Dendritic cell treated with granulocyte-macrophage colony-stimulating factor and Interleukin-4, amounts not matched to agents 40 ng/mL and 50 ng/mL, for 4 days (primary cell): ENCODE measurements around the gene FGG.

Experiments used
- H3K27ac Mint-ChIP-seq: one replicate; pipeline ENCODE4 v1.8.0; 2022; ENCODE audit warnings: mild to moderate bottlenecking, mixed read lengths
- H3K27me3 Mint-ChIP-seq: one replicate; pipeline ENCODE4 v1.8.0; 2022; ENCODE audit warnings: mild to moderate bottlenecking, mixed read lengths
- H3K36me3 Mint-ChIP-seq: one replicate; pipeline ENCODE4 v1.8.0; 2022; ENCODE audit warnings: low read depth, mixed read lengths
- H3K4me1 Mint-ChIP-seq: one replicate; pipeline ENCODE4 v1.8.0; 2022; ENCODE audit warnings: low read depth, mixed read lengths
- H3K4me3 Mint-ChIP-seq: one replicate; pipeline ENCODE4 v1.8.0; 2022; ENCODE audit warnings: mild to moderate bottlenecking, moderate library complexity, mixed read lengths
- H3K9me3 Mint-ChIP-seq: one replicate; pipeline ENCODE4 v1.8.0; 2022; ENCODE audit warnings: mixed read lengths
- intact Hi-C: fragments of 100-400 bp; cut with micrococcal nuclease; formaldehyde crosslinking; loops from one replicate; pipeline ENCODE4 v1.15.0; 2022

The FGG gene

DNA sequence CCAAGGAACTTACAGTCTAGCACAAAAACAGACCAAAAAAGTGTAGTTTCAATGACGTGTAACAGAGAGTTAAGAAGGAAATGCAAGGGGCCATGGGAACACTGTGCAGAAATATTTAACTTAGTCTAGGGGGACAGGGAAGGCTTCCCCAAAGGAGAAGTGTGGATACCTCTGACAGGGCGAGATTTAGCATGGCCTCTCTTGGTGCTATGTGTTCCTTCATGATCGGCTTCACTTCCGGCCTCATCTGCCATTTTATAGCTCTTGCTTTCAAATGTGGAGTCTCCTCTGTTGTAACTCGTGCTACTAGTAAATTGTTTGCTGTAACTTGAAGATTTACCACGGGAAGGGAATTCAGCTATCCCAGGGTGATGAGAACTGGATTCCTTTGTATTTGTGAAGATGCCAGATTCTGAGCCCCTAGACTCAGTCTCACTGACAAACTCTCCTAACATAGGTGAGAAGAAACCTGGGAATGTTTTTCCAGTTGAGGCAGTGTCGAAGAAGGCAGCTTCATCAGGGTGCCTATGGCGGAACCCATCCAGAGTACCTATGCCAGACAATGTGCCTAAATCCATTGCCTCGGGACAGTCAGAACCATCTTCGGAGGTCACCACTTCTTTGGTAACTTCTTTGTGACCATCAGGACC is 27.0 kb downstream of the FGG start:
- Mint-ChIP-seq H3K4me3 (no peak overlapping the region), H3K27me3 (peaks cover 4% of the 10 kb centered on the region), H3K27ac (no peak overlapping the region), H3K36me3 (no peaks in the 10 kb centered on the region), H3K4me1 (no peaks in the 10 kb centered on the region), H3K9me3 (no peaks in the 10 kb centered on the region)
- intact Hi-C loops, result no loop called here

DNA sequence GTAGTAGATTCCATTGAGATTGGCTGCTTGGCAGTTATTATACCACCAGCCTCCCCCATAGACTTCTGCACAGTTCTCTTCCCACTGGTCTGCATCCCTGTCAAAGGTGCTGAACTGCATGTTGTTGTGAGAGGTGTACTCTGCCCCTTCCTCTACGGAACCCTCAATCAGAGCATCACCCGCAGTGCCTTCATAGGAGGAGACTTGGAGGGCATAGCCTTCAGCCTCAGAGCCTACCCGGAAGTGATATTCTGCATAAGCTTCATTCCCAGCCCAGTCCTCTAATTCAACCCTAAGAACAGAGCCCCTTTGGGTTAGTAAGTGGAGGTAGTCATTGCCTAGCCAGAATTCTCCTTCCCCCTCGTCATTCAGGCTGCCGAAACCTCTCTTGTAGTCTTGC is 28.2 kb downstream of the FGG start:
- Mint-ChIP-seq H3K4me1 (no peaks in the 10 kb centered on the region), H3K36me3 (no peaks in the 10 kb centered on the region), H3K27ac (no peak overlapping the region), H3K9me3 (no peaks in the 10 kb centered on the region), H3K27me3 (peaks cover 1% of the 10 kb centered on the region), H3K4me3 (no peak overlapping the region)
- intact Hi-C loops, result no loop called here

DNA sequence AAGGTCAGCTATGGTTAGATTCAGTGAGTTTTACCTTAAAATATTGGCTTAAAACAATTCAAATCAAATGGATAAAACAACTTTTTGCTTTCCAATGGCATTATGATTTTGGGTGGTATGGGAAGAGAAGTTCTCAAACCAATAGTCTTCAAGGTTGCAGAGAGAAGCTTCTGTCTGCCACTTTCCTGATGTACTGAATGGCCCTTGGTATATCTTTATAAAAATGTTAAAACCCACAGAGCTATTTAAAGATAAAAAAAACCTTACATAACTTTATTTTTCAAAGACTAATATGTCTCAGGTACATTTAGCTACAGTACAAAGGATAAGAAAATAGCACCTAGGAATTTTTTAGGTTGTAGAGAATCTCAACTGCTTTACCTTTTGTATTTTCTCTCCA is 28.8 kb downstream of the FGG start:
- H3K36me3 Mint-ChIP-seq, result no peaks in the 10 kb centered on the region
- H3K27me3 Mint-ChIP-seq, result peaks cover 1% of the 10 kb centered on the region
- no peaks in the 10 kb centered on the region for H3K9me3 Mint-ChIP-seq
- H3K27ac Mint-ChIP-seq, result no peak overlapping the region
- H3K4me3 Mint-ChIP-seq, result no peak overlapping the region
- H3K4me1 Mint-ChIP-seq, result no peaks in the 10 kb centered on the region
- intact Hi-C loops, result no loop called here

DNA sequence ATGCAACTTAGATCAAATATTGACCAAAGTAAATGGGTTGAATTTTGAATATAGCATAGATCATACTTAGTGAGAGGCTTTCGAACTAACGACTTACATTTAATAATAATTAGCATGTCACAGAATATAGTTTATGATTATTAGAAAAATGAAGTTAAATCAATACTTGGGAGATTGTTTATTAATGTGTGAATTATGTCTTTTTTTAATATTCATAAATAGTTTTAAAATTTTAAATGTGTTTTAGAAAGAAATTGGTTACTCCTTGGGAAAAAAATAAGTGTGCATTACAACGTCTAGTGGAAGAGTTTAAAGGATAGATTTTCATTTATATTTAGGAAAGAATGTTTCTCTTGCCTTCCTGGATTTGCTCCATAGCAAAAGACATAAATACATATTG is 29.2 kb downstream of the FGG start:
- intact Hi-C loops, result no loop called here
- no peaks in the 10 kb centered on the region for H3K4me1 Mint-ChIP-seq
- no peaks in the 10 kb centered on the region for H3K36me3 Mint-ChIP-seq
- H3K4me3 Mint-ChIP-seq, result no peak overlapping the region
- peaks cover 1% of the 10 kb centered on the region for H3K27me3 Mint-ChIP-seq
- no peaks in the 10 kb centered on the region for H3K9me3 Mint-ChIP-seq
- no peak overlapping the region for H3K27ac Mint-ChIP-seq

DNA sequence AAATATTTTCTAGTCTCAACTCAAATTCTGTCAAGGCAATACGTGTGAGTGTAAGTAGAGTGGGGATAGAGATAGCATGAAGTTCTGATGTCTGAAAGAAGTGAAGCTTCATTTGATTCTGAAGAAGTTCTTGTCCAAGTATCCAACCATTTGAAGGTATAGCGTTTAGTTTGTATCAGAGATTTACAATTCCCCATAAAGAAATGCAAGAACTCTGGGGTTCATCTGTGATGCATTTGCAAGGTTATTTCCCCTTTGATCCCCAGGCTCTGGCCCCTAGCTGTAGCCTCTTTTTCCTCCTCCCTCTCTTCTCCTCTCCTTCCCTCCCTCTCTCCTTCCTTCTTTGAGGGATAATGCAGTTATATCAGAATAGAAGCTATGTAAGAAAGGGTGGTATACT is 29.7 kb downstream of the FGG start:
- Mint-ChIP-seq H3K27me3 (peaks cover 1% of the 10 kb centered on the region), H3K36me3 (no peaks in the 10 kb centered on the region), H3K4me3 (no peak overlapping the region), H3K4me1 (no peaks in the 10 kb centered on the region), H3K9me3 (no peaks in the 10 kb centered on the region), H3K27ac (no peak overlapping the region)
- intact Hi-C loops, result no loop called here

DNA sequence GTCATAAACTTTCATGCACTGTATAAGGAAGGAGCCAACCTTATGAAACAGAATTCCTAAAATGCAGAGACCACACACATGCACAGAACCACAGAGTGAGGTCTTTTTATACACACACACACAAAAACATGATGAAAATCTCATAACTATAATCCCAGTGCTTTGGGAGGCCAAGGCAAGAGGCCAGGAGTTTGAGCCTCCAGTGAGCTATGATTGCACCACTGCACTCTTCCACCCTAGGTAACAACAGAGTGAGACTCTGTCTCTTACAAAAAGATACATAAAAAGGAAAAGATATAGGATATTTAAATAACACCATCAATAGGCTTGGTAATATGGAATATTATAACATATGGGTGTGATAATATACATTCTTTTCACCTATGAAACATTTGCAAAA is 32.5 kb downstream of the FGG start:
- Mint-ChIP-seq H3K27ac (no peak overlapping the region), H3K9me3 (no peaks in the 10 kb centered on the region), H3K4me3 (no peak overlapping the region), H3K36me3 (no peaks in the 10 kb centered on the region), H3K27me3 (no peaks in the 10 kb centered on the region), H3K4me1 (no peaks in the 10 kb centered on the region)
- intact Hi-C loops, result no loop called here

DNA sequence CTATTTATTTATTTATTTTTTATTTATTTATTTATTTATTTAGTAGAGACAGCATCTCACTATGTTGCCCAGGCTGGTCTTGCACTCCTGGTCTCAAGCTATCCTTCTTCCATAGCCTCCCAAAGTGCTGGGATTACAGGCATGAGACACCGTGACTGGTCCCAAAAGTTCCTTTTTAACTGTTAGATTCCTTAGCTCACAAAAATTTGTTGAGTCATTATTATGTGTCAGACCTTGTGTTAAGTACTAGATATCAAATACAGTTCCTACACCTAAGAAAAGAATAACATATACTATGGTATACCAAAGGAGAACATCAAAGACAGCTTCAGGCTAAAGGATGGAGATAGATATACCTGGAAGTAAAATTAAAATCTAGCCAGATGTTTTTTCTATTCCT is 33.5 kb downstream of the FGG start:
- H3K27me3 Mint-ChIP-seq, result no peaks in the 10 kb centered on the region
- no peaks in the 10 kb centered on the region for H3K36me3 Mint-ChIP-seq
- H3K9me3 Mint-ChIP-seq, result no peaks in the 10 kb centered on the region
- H3K27ac Mint-ChIP-seq, result no peak overlapping the region
- H3K4me3 Mint-ChIP-seq, result no peak overlapping the region
- H3K4me1 Mint-ChIP-seq, result no peaks in the 10 kb centered on the region
- intact Hi-C loops, result no loop called here

DNA sequence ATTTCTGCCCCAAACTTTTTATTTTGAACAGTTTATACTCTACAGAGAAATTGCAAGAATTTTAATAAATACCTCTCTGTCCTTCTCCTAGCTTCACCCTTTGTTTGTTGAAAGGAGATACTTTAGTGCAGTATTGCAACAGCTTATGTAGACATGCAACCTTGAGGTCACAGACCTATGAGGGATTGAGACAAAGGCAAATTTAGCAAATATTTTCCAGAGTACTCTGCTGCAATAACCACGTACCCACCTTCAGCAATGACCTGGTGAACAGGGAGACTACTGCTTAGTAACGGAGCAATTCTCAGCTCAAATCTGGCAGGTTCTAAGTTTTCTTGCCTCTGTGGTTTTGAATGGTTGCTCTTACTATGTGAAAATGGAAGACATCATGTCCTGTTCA is 35.1 kb downstream of the FGG start:
- H3K27ac Mint-ChIP-seq, result no peak overlapping the region
- H3K4me3 Mint-ChIP-seq, result no peak overlapping the region
- no peaks in the 10 kb centered on the region for H3K9me3 Mint-ChIP-seq
- no peaks in the 10 kb centered on the region for H3K36me3 Mint-ChIP-seq
- H3K27me3 Mint-ChIP-seq, result no peaks in the 10 kb centered on the region
- H3K4me1 Mint-ChIP-seq, result no peaks in the 10 kb centered on the region
- intact Hi-C loops, result no loop called here

DNA sequence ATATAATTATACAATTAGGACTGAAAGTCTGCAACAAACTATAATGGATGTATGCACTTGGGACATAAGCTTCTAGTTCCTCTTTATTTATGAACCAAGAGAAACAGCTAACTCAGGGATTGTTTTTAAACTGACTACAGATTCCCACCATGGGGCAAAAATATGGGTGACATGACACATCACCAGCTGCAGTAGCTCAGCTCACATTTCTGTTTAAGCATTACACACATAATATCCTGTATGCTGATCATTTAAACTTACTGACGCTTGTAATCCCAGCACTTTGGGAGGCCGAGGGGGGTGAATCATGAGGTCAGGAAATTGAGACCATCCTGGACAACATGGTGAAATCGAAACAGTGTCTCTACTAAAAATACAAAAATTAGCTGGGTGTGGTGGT is 38.1 kb downstream of the FGG start:
- intact Hi-C loops, result no loop called here
- Mint-ChIP-seq H3K9me3 (no peaks in the 10 kb centered on the region), H3K4me3 (no peak overlapping the region), H3K27me3 (no peaks in the 10 kb centered on the region), H3K36me3 (no peaks in the 10 kb centered on the region), H3K4me1 (no peaks in the 10 kb centered on the region), H3K27ac (no peak overlapping the region)

DNA sequence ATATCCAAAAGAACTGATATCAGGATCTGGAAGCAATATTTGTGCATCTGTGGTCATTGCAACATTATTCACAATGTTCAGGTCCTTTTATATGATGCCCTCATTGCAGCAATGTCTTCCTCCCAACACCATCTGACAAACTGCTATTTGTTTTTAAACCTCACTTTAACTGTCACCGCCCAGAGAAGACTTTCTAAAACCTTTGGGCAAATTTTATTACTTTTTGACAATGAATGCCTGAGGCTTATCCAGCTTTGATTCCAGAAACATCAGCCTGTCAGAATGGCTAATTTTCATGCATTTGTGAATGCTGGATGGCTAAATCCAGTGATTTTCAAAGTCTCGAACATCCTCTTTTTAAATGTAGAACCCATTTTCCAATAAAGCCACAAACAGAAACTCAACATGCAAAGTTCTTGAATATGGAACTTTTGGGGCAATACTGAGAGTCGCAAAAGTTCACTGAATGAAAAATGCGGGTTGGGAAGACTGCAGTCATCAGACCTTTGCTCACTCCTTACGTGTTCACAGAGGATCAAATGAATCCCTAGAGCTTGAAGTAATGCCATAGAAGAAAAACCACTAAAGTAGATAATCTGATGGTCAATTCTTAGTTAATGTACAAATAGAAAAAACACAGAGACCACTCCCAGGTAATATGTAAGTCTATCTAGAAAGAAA is 39.1 kb downstream of the FGG start:
- H3K27ac Mint-ChIP-seq, result no peak overlapping the region
- no peaks in the 10 kb centered on the region for H3K27me3 Mint-ChIP-seq
- H3K4me3 Mint-ChIP-seq, result no peak overlapping the region
- H3K36me3 Mint-ChIP-seq, result no peaks in the 10 kb centered on the region
- no peaks in the 10 kb centered on the region for H3K9me3 Mint-ChIP-seq
- H3K4me1 Mint-ChIP-seq, result no peaks in the 10 kb centered on the region
- intact Hi-C loops, result no loop called here

DNA sequence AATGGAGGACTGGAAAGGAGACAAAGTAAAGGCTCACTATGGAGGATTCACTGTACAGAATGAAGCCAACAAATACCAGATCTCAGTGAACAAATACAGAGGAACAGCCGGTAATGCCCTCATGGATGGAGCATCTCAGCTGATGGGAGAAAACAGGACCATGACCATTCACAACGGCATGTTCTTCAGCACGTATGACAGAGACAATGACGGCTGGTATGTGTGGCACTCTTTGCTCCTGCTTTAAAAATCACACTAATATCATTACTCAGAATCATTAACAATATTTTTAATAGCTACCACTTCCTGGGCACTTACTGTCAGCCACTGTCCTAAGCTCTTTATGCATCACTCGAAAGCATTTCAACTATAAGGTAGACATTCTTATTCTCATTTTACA is 42.9 kb downstream of the FGG start:
- Mint-ChIP-seq H3K4me3 (no peak overlapping the region), H3K27me3 (no peaks in the 10 kb centered on the region), H3K9me3 (no peaks in the 10 kb centered on the region), H3K4me1 (no peaks in the 10 kb centered on the region), H3K27ac (no peak overlapping the region), H3K36me3 (no peaks in the 10 kb centered on the region)
- intact Hi-C loops, result no loop called here

DNA sequence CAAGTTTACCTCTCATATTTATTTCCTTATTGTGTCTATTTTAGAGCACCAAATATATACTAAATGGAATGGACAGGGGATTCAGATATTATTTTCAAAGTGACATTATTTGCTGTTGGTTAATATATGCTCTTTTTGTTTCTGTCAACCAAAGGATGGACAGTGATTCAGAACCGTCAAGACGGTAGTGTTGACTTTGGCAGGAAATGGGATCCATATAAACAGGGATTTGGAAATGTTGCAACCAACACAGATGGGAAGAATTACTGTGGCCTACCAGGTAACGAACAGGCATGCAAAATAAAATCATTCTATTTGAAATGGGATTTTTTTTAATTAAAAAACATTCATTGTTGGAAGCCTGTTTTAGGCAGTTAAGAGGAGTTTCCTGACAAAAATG is 43.4 kb downstream of the FGG start:
- Mint-ChIP-seq H3K27me3 (no peaks in the 10 kb centered on the region), H3K9me3 (no peaks in the 10 kb centered on the region), H3K27ac (no peak overlapping the region), H3K4me1 (no peaks in the 10 kb centered on the region), H3K4me3 (no peak overlapping the region), H3K36me3 (no peaks in the 10 kb centered on the region)
- intact Hi-C loops, result no loop called here

DNA sequence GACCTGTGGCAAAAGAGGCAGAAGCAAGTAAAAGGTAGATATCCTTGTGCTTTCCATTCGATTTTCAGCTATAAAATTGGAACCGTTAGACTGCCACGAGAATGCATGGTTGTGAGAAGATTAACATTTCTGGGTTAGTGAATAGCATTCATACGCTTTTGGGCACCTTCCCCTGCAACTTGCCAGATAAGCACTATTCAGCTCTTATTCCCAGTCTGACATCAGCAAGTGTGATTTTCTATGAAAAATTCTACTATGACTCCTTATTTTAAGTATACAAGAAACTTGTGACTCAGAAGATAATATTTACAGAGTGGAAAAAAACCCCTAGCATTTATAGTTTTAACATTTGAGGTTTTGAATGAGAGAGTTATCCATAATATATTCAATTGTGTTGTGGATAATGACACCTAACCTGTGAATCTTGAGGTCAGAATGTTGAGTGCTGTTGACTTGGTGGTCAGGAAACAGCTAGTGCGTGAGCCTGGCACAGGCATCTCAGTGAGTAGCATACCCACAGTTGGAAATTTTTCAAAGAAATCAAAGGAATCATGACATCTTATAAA is 45.7 kb downstream of the FGG start:
- no peaks in the 10 kb centered on the region for H3K36me3 Mint-ChIP-seq
- intact Hi-C loops, result no loop called here
- no peak overlapping the region for H3K4me3 Mint-ChIP-seq
- no peaks in the 10 kb centered on the region for H3K27me3 Mint-ChIP-seq
- no peaks in the 10 kb centered on the region for H3K9me3 Mint-ChIP-seq
- H3K4me1 Mint-ChIP-seq, result no peaks in the 10 kb centered on the region
- H3K27ac Mint-ChIP-seq, result no peak overlapping the region

DNA sequence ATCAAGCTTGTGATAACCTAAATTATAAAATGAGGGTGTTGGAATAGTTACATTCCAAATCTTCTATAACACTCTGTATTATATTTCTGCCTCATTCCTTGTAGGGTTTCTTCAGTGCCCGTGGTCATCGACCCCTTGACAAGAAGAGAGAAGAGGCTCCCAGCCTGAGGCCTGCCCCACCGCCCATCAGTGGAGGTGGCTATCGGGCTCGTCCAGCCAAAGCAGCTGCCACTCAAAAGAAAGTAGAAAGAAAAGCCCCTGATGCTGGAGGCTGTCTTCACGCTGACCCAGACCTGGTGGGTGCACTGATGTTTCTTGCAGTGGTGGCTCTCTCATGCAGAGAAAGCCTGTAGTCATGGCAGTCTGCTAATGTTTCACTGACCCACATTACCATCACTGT is 46.8 kb downstream of the FGG start:
- H3K36me3 Mint-ChIP-seq, result no peaks in the 10 kb centered on the region
- intact Hi-C loops, result no loop called here
- H3K4me3 Mint-ChIP-seq, result no peak overlapping the region
- H3K27me3 Mint-ChIP-seq, result no peaks in the 10 kb centered on the region
- no peaks in the 10 kb centered on the region for H3K4me1 Mint-ChIP-seq
- H3K27ac Mint-ChIP-seq, result no peak overlapping the region
- no peaks in the 10 kb centered on the region for H3K9me3 Mint-ChIP-seq

DNA sequence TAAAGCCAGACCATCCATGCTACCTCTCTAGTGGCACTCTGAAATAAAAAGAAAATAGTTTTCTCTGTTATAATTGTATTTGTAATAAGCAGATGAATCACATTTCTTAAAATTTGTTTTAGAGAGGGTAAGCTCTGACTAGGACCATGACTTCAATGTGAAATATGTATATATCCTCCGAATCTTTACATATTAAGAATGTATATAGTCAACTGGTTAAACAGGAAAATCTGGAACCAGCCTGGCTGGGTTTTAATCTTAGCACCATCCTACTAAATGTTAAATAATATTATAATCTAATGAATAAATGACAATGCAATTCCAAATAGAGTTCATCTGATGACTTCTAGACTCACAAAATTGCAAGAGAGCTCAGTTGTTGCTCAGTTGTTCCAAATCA is 48.1 kb downstream of the FGG start:
- H3K4me3 Mint-ChIP-seq, result no peak overlapping the region
- no peak overlapping the region for H3K27ac Mint-ChIP-seq
- H3K36me3 Mint-ChIP-seq, result no peaks in the 10 kb centered on the region
- H3K9me3 Mint-ChIP-seq, result no peaks in the 10 kb centered on the region
- H3K27me3 Mint-ChIP-seq, result no peaks in the 10 kb centered on the region
- intact Hi-C loops, result no loop called here
- no peaks in the 10 kb centered on the region for H3K4me1 Mint-ChIP-seq
